HG02642 (cell line): ENCODE data around the gene PROSER2.

Experiments
- ATAC-seq: cut with Tn5 transposase; IDR thresholded peaks from one replicate; pipeline ENCODE4 v1.9.1; 2021; ENCODE audit warnings: mild to moderate bottlenecking; ENCODE audit not compliant: unreplicated experiment, poor library complexity

Gene PROSER2

DNA sequence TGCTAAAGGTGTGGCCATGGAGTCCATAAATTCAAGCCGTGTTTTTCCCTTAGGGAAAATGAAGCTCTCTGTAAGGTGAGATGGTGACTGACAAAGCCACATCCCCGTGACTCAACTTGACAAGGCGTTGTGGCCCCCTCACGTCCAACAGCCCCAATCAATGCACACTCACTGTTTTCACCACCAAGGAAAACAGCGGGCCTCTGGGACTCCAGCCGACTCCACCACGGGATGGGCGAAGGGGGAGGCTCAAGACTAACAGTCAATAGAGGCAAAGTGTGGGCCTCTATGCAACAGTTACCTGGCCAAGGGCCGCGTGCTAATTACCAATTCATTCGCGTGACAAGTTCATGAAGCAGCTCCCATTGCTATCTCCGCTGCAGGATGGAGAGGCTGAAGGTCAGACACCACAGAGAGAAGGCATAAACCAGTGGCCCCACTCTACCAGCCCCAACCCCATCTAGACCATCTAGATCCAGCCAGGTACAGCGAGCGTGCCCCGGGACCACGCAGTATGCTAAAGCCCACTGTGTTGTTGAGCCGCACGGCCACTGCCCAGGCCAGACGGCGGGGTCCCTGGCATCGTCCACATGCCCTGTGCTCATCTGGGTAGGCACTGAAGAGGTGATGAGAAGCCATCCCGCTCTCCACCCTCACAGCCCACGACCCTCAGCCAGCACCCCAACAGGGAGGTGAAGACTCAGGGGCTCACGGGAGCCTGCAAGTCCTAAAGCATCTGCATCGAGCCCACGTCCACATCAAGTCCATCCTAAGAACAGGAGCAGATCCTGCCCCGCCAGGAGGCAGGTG lies 76.1 kb downstream of the PROSER2 start:
- ATAC-seq, result no peak

DNA sequence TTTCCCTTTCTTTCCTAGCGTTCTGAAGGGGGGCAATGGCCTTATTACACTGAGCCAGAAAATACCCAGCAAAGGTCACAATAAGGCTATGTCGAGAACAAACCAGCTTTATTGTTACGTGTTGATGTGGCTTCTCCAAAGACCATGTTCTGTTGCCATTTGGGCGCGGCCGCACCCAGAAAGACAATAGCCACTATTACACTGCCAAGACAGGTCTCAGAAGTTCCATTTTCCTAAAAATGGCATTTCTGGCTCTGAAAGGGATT lies 77.8 kb downstream of the PROSER2 start:
- no peak for ATAC-seq

DNA sequence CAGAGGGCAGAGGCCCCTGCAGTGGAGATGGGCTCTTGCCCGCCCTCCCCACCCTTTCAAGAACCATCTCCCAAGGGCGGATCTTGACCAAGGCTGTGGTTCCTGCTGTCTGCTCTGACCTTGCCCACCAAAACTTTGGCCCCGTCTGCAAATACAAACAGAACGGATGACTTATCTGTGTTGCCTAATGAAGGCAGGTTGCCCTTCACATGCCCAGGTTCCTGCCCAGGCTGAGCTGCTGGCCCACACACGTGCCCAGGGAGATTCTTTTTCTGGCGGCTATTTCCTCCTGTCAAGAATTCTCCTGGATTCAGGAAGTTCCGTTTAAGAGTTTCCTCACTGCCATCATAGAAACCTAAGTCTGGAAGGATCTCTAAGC lies 78.3 kb downstream of the PROSER2 start:
- no peak for ATAC-seq

DNA sequence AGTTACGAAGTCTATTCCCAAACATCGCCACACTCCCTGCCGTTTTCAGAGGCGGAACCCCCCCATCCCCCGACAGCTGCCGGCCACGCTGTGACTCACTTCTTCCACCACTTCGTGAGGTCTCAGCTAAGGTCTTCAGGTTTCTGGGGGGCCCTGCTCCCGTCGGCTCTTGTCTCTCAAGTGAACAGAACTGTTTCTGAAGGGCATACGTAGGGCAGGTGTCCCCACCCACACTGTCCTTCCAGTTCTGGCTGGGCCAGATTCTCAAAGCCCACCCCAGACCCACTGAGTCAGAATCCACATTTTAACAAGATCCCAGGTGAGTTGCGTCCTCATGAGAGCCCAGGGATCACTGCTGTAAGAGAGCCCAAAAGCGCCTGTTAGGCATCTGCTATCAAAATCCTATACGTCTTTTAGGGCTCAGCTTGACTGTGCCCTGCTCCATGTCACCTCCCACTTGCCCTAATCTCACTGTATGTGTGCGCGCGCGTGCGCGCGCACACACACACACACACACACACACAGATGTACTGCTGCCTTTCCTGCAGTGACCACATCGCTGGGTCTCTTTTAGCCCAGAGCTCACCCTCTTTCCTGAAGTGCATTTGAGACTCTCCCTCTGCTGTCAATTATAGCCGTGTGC lies 78.8 kb downstream of the PROSER2 start:
- no peak for ATAC-seq

DNA sequence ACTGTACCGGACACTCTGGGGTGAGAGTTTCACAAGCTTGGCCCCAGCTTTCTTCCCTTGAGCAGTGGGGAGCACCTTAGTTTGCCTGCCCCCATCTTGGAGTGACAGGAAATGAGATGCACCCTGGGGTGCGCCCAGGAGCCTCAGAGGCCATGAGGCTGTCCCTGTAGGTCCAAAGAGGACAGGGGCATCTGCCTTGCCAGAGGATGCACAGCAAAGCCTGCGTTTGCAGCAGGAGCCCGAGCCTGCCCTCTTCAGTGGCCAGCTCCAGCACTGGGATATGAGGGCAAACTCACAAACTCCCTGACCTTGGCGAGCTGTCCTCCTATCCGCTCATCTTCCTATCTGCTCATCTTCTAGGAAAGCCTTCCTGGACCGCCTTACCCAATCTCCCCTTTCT lies 79.5 kb downstream of the PROSER2 start:
- no peak for ATAC-seq

DNA sequence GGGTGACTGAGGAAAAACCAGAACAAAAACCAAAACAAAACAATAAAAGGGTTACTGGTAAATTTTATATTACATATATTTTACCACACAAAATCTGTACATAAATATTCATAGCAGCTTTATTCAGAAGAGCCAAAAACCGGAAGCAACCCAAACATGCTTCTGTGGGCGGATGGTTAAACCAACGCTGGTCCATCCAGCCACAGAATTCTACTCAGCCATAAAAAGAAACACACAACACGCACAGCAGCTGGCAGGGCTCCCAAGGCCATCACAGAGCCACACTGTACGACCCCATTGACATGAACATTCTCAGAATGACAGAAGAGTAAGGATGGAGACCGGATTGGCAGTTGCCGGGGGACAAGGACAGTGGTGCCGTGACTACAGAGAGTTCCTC lies 83.6 kb downstream of the PROSER2 start:
- ATAC-seq, result no peak

DNA sequence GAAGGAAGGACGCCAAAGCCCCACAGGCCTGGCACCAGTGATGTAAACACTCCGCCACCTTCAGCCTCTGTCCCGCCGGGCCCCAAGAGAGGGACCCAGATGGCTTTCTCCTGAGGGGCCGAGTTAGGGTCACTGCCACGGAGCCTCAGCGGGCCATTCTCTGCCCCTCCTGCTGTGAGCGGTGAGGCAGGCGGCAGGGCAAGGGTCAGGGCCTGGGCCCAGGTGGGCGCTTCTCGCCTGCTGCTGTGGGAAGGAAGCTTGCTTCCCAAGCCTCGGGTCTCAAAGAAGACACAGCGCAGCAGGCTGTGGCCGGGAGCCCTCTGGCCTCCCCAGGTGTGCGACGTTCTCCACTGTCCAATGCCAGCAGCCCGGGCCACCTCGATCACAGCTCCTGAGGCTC lies 84.8 kb downstream of the PROSER2 start:
- ATAC-seq, result no peak

DNA sequence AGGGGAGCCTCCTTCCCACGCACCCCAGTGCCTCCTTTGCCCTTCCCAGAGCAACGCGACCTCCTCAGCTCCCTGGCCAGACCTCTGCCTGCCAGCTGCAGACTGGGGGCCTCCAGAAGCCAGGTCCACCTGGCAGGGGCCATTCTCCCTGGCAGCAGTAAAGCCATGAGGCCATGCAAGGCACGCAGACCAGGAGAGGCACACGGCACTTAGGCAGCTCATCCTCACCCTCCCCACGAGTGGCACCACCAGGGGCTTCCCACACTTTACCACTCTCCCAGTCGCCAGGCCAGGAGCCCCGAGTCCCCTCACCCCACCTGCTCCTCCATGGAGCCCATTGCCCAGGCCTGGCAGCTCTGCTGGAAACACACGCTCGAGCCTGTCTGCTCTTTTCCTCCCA lies 85.4 kb downstream of the PROSER2 start:
- ATAC-seq, result no peak

DNA sequence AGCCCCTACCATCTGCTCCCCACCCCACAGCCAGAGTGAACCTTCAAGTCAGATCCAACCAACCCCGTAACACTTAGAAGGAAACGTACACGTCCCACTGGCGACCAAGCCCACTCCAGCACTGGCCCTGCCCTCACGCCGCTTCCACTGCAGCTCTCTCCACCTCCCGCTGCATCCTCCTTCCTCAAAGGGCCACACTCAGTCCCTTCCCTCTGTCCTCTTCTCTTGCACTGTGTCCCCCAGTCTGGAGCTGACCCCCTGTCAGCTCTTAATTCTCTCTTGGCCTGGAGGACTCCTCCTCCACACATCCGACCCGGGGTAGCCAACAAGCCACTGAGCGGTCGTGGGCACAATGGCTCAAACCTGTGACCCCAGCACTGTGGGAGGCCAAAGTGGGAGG lies 85.8 kb downstream of the PROSER2 start:
- ATAC-seq, result no peak

DNA sequence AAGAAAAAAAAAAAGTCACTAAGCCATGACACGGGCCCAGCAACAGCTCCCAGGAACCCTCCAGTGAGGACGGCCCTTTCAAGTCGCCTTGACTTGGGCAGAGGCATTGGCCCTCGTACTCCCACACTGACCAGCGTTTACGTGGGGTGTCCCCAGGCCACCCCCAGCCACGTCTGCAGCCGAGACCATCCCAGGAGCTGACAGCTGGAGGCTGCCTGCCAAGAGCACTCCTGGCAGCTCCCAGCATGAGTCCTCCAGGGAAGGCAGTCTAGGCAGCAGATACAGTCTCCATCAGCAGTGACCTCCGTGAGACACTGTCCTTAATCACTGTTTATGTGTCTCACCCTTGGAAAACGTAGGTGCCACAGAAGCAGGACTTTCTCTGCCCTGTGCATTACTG lies 86.5 kb downstream of the PROSER2 start:
- ATAC-seq, result no peak

DNA sequence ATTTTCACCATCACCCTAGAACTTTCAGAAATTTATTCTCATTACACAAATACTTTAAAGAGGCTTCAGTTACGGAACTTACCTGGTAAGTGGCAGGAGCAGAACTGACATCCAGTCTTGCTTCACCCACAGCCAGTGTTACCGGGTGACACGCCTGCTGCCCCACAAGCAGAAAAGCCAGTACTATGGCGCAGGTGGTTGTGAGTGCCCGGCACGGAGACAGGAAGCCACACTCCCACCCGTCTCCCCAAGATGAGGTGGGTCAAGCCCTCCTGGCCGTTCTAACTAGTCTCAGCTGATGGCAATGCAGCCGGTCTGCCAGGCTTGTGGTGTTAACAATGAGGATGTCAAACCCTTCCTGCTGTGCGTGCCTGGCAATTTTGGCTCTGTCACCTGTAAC lies 86.9 kb downstream of the PROSER2 start:
- ATAC-seq, result no peak

DNA sequence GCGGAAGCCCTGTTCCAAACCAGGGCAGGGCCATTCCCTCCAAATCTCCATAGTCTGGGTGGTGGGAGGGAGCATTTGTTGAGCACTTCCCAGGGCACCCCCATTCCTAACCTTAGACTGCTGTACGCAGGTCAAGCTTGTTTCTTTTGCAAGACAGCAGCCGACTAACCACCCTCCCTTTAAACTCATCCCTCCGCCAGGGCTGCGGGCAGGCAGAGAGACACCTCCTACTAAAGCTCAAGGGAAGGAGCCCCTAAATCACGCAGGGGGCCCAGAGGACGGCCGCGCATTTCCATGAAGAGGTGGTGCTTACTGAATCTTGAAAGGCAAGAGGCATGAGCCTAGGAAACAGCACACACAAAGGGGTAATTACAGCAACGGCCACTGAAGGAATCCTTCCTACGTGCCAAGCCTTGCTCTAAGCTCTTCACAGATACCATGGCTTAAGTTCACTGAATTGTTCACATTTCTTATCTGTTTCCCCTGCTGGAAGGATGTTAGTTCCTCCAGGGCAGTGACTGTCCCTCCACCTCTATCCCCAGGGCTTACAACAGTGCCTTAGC lies 90.0 kb downstream of the PROSER2 start:
- ATAC-seq, result no peak

DNA sequence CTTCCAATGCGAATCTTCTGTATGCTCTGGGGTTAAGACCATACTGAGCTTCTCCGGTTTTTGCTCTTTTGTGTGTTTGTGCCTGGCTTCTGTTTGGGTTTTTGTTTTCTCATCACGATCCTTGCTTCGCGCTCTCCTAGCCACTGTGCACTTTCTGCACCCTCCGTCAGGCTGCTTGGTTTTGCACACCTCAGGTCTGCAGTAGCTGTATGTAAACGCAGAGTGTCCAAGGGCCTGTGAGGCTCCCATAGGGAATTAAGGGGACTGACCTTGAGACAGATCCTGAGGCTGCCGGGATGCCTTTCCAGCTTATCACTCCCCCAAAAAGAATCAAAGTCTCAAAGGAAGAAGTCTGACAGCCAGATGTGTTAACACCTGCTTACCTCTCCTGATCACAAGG lies 95.2 kb downstream of the PROSER2 start:
- ATAC-seq, result no peak

DNA sequence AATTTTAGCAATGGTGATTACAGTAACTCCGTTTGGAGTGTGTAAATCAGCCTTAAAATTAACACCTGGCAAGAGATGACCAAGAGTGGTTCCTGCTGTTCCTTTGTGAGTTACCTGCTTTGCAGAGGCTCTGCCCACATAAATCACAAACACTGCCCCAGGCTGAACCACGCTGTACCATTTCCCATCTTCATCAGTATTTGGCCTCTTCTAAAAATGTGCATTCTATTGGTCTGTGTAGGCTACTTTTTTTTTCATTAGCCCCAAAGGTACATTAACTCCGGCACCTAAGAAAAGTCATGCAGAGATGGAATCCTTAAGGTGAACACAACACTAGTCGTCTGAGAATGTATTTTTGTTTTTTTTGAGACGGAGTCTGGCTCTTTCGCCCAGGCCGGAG lies 96.1 kb downstream of the PROSER2 start:
- ATAC-seq, result no peak
